HCT116 (cell line): ENCODE results near the gene PMS1. TPM values are rescaled to one million over a fixed set of nuclear protein-coding genes. Genes with fewer than 3 reads are reported as not detected.

Source experiments
- ATAC-seq: fragments of 200-7000 bp; cut with Tn5 transposase; 2 replicates; pipeline ENCODE4 v1.9.1; 2020; ENCODE audit warnings: mild to moderate bottlenecking, moderate library complexity
- BruUV-seq: library from RNA; stranded (reverse); fragments of 400-500 nt; replicated peaks from 2 replicates; lab custom pipeline; 2021; lab: Mats Ljungman, UMichigan
- CTCF ChIA-PET: fragments of 300-600 bp; sonication (Branson Sonifier 250); formaldehyde crosslinking; loops from one replicate; lab custom pipeline; 2021; ENCODE audit warnings: antibody characterized with exemption; lab: Charles Lee
- POLR2A ChIA-PET: fragments of 300-600, 350-600 bp; sonication (Branson Sonifier 250); formaldehyde crosslinking; loops from one replicate; lab custom pipeline; 2021; ENCODE audit warnings: antibody characterized with exemption; lab: Charles Lee
- RAD21 ChIA-PET, 2 experiments: fragments of 300-600 bp; sonication (Branson Sonifier 250); formaldehyde crosslinking; loops; one replicate each; lab custom pipeline; 2023; ENCODE audit warnings: low total read pairs in 2 of 2; ENCODE audit not compliant: uncharacterized antibody in 2 of 2, unreplicated experiment in 2 of 2, low non-redundant PET in 1 of 2; lab: Charles Lee
- DNase-seq: peaks from one replicate; pipeline ENCODE4 v3.0.0-alpha.2; 2010; ENCODE audit warnings: low read depth, low spot score
- H2AFZ ChIP-seq: fragments of 200-600 bp; shearing (Covaris generic), sonication (generic); 2 replicates; pipeline ENCODE4 v1.6.1; 2017; ENCODE audit warnings: low read depth, mixed run types, mixed read lengths, antibody characterized with exemption, low read length; ENCODE audit not compliant: poor library complexity, severe bottlenecking
- H3K27ac ChIP-seq: 2 replicates; pipeline ENCODE4 v1.5.1; 2012; ENCODE audit warnings: low read depth, low read length
- H3K27me3 ChIP-seq: fragments of 200-600 bp; sonication (generic); 2 replicates; pipeline ENCODE4 v1.6.1; 2016; ENCODE audit warnings: mixed run types, low read length, mixed read lengths; ENCODE audit not compliant: insufficient read depth
- H3K36me3 ChIP-seq, 2 experiments: fragments of 200-500 bp in 1 of 2; fragments of 200-600 bp in 1 of 2; sonication (Bioruptor generic) in 1 of 2; sonication (generic) in 1 of 2; 2 replicates each; pipeline versions ENCODE4 v1.5.1 to v1.6.1; 2014 to 2016; ENCODE audit warnings: low read length in 2 of 2, inconsistent platforms in 1 of 2, mixed read lengths in 1 of 2, mixed run types in 1 of 2; ENCODE audit not compliant: insufficient read depth in 2 of 2, control insufficient read depth in 1 of 2
- H3K4me1 ChIP-seq, 2 experiments: fragments of 200-600 bp in 1 of 2; sonication (generic) in 1 of 2; 2 replicates each; pipeline versions ENCODE4 v1.5.1 to v1.6.1; 2012 to 2017; ENCODE audit warnings: low read length in 2 of 2, inconsistent platforms in 1 of 2, mild to moderate bottlenecking in 1 of 2, mixed read lengths in 1 of 2, mixed run types in 1 of 2, moderate library complexity in 1 of 2; ENCODE audit not compliant: insufficient read depth in 2 of 2, control insufficient read depth in 1 of 2
- H3K4me2 ChIP-seq: fragments of 200-600 bp; sonication (generic); 2 replicates; pipeline ENCODE4 v1.6.1; 2017; ENCODE audit warnings: mixed run types, low read length, mixed read lengths
- H3K4me3 ChIP-seq, 2 experiments: fragments of 200-600 bp in 1 of 2; sonication (generic) in 1 of 2; replicated peaks in 1 of 2; 2 replicates each; pipeline ENCODE4 v1.5.1; 2011 to 2016; ENCODE audit warnings: low read length in 2 of 2, control low read depth in 1 of 2, low read depth in 1 of 2, mild to moderate bottlenecking in 1 of 2, mixed read lengths in 1 of 2, mixed run types in 1 of 2
- H3K79me2 ChIP-seq: fragments of 200-600 bp; sonication (generic); 2 replicates; pipeline ENCODE4 v1.6.1; 2017; ENCODE audit warnings: mild to moderate bottlenecking, mixed run types, low read length, moderate library complexity, mixed read lengths; ENCODE audit not compliant: insufficient read depth
- H3K9ac ChIP-seq: fragments of 200-600 bp; sonication (generic); 2 replicates; pipeline ENCODE4 v1.6.1; 2016; ENCODE audit warnings: low read length, mixed read lengths
- H3K9me2 ChIP-seq: fragments of 200-600 bp; sonication (generic), shearing (Covaris generic); 2 replicates; pipeline ENCODE4 v1.6.1; 2017; ENCODE audit warnings: mixed run types, mild to moderate bottlenecking, moderate library complexity; ENCODE audit not compliant: insufficient read depth
- H3K9me3 ChIP-seq, 2 experiments: fragments of 200-500 bp in 1 of 2; fragments of 200-600 bp in 1 of 2; sonication (Bioruptor generic) in 1 of 2; sonication (generic) in 1 of 2; 2 replicates each; pipeline ENCODE4 v1.6.1; 2014 to 2017; ENCODE audit warnings: low read length in 2 of 2, mixed read lengths in 2 of 2, inconsistent platforms in 1 of 2, low read depth in 1 of 2, mild to moderate bottlenecking in 1 of 2, mixed run types in 1 of 2, moderate library complexity in 1 of 2; ENCODE audit not compliant: control insufficient read depth in 1 of 2, insufficient read depth in 1 of 2
- H4K20me1 ChIP-seq: fragments of 200-600 bp; sonication (generic), shearing (Covaris generic); 2 replicates; pipeline ENCODE4 v1.6.1; 2017; ENCODE audit warnings: mixed run types, mild to moderate bottlenecking, moderate library complexity; ENCODE audit not compliant: insufficient read depth
- EGR1 ChIP-seq: IDR thresholded peaks from 2 replicates; pipeline ENCODE4 v1.6.1; 2012; ENCODE audit warnings: low read depth
- ELF1 ChIP-seq: IDR thresholded peaks from 2 replicates; pipeline ENCODE4 v1.6.1; 2012; ENCODE audit warnings: low read depth, borderline replicate concordance
- EZH2 ChIP-seq: fragments of 200-600 bp; sonication (generic); IDR thresholded peaks from 2 replicates; pipeline ENCODE4 v1.6.1; 2017; ENCODE audit warnings: antibody characterized with exemption, mixed run types
- FOSL1 ChIP-seq: IDR thresholded peaks from 2 replicates; pipeline ENCODE4 v1.6.1; 2012; ENCODE audit warnings: low read depth
- POLR2AphosphoS5 ChIP-seq: IDR thresholded peaks from 2 replicates; pipeline ENCODE4 v1.6.1; 2011; ENCODE audit warnings: mild to moderate bottlenecking, low read depth, low read length, moderate library complexity
- RAD21 ChIP-seq: IDR thresholded peaks from 2 replicates; pipeline ENCODE4 v1.6.1; 2012; ENCODE audit warnings: low read depth, mild to moderate bottlenecking
- SIN3A ChIP-seq: IDR thresholded peaks from 2 replicates; pipeline ENCODE4 v1.6.1; 2012; ENCODE audit warnings: low read depth
- SP1 ChIP-seq: IDR thresholded peaks from 2 replicates; pipeline ENCODE4 v1.6.1; 2012; ENCODE audit warnings: low read depth
- SRF ChIP-seq: IDR thresholded peaks from 2 replicates; pipeline ENCODE4 v1.6.1; 2012; ENCODE audit warnings: low read depth
- YY1 ChIP-seq: IDR thresholded peaks from 2 replicates; pipeline ENCODE4 v1.6.1; 2011; ENCODE audit warnings: low read length, low read depth, moderate library complexity, mild to moderate bottlenecking; ENCODE audit not compliant: insufficient replicate concordance; ENCODE audit errors: extremely low read depth
- ZNF274 ChIP-seq: fragments of 200-500 bp; sonication (Bioruptor generic); IDR thresholded peaks from 2 replicates; pipeline ENCODE4 v1.6.1; 2014; ENCODE audit warnings: mild to moderate bottlenecking, low read depth, low read length, inconsistent platforms
- intact Hi-C: fragments of 100-400 bp; cut with micrococcal nuclease; formaldehyde crosslinking; loops from 2 replicates; pipeline ENCODE4 v1.10.0; 2022
- total RNA-seq: library from RNA; stranded (reverse); gene quantifications from one replicate; pipeline ENCODE4 v1.2.1, GENCODE V29; 2021; ENCODE audit not compliant: unreplicated experiment
- TF ChIP-seq, protein P1 (sequence below), 3 experiments: fragments of 200-600 bp in 1 of 3; sonication (generic) in 1 of 3; IDR thresholded peaks in 2 of 3; conservative IDR thresholded peaks in 1 of 3; 2 replicates each; pipeline ENCODE4 v1.5.1; 2012 to 2017; ENCODE audit warnings: low read depth in 2 of 3, low read length in 2 of 3, antibody characterized with exemption in 1 of 3, borderline replicate concordance in 1 of 3, control low read depth in 1 of 3, mild to moderate bottlenecking in 1 of 3, mixed read lengths in 1 of 3, mixed run types in 1 of 3, moderate library complexity in 1 of 3; ENCODE audit not compliant: insufficient read depth in 1 of 3

The PMS1 gene
- total RNA-seq, 1 experiment from 2014 or later = 53.2 TPM

GRCh38 chr2:189880429-189880828 lies 96.2 kb downstream of the PMS1 start:
- no peak for TF ChIP-seq FOSL1
- TF ChIP-seq, protein P1, sequence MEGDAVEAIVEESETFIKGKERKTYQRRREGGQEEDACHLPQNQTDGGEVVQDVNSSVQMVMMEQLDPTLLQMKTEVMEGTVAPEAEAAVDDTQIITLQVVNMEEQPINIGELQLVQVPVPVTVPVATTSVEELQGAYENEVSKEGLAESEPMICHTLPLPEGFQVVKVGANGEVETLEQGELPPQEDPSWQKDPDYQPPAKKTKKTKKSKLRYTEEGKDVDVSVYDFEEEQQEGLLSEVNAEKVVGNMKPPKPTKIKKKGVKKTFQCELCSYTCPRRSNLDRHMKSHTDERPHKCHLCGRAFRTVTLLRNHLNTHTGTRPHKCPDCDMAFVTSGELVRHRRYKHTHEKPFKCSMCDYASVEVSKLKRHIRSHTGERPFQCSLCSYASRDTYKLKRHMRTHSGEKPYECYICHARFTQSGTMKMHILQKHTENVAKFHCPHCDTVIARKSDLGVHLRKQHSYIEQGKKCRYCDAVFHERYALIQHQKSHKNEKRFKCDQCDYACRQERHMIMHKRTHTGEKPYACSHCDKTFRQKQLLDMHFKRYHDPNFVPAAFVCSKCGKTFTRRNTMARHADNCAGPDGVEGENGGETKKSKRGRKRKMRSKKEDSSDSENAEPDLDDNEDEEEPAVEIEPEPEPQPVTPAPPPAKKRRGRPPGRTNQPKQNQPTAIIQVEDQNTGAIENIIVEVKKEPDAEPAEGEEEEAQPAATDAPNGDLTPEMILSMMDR (IDR thresholded peaks at IDR 0.05 in 2 of 3, conservative IDR thresholded peaks at IDR 0.05 in 1 of 3; ENCODE audit: borderline replicate concordance in 1 of 3, insufficient read depth in 1 of 3, low read depth in 2 of 3, low read length in 2 of 3) = no peak
- TF ChIP-seq EZH2 = no peak
- no peak for TF ChIP-seq SIN3A
- TF ChIP-seq YY1 = no peak
- no peak for TF ChIP-seq EGR1
- TF ChIP-seq ELF1 = no peak
- no peak for TF ChIP-seq SP1
- no peak for TF ChIP-seq POLR2AphosphoS5
- TF ChIP-seq ZNF274 = no peak
- no peak for TF ChIP-seq RAD21
- no peak for TF ChIP-seq SRF

More at GRCh38 chr2:189880429-189880828, 96.2 kb downstream of the PMS1 start:
- Histone ChIP-seq H3K79me2 (no peaks in the 10 kb centered on the region), H3K27ac (no peak overlapping the region), H3K9me3 (no peaks in the 10 kb centered on the region), H3K9ac (no peak overlapping the region), H3K27me3 (no peaks in the 10 kb centered on the region), H3K4me1 (no peaks in the 10 kb centered on the region), H3K4me2 (no peak overlapping the region), H3K9me2 (no peaks in the 10 kb centered on the region), H3K4me3 (no peak overlapping the region), H3K36me3 (no peaks in the 10 kb centered on the region), H4K20me1 (no peaks in the 10 kb centered on the region), H2AFZ (no peak overlapping the region)
- POLR2A ChIA-PET = no interaction called here
- no peak for ATAC-seq
- CTCF ChIA-PET = no interaction called here
- intact Hi-C loops = no loop called here
- BruUV-seq = no TSS peak
- DNase-seq = no peak
- RAD21 ChIA-PET = no interaction called here
